Bronchial epithelial cell (primary cell): ENCODE measurements around the gene SUN1. TPM values are rescaled to one million over a fixed set of nuclear protein-coding genes. Genes with fewer than 3 reads are reported as not detected.

Experiments
- DNase-seq: peaks from one replicate; pipeline ENCODE4 v3.0.0-alpha.2; 2010; ENCODE audit warnings: low read depth
- FAIRE-seq: peaks from 2 replicates; lab custom pipeline; 2011; peaks lifted over from hg19 to GRCh38; lab: Jason Lieb, UNC
- H3K27me3 ChIP-seq: 2 replicates; pipeline ENCODE4 v1.5.1; 2011; ENCODE audit warnings: low read length; ENCODE audit not compliant: control insufficient read depth, insufficient read depth
- H3K36me3 ChIP-seq: 2 replicates; pipeline ENCODE4 v1.5.1; 2011; ENCODE audit warnings: low read length; ENCODE audit not compliant: control insufficient read depth, insufficient read depth
- H3K4me3 ChIP-seq: 2 replicates; pipeline ENCODE4 v1.5.1; 2011; ENCODE audit warnings: mild to moderate bottlenecking, low read depth, low read length, control low read depth
- total RNA-seq: library from RNA; depleted of rRNA; stranded (reverse); fragments of >200 nt; gene quantifications from 2 replicates; pipeline ENCODE4 v1.2.1, GENCODE V29; 2014
- TF ChIP-seq, protein P1 (sequence below): IDR thresholded peaks from 2 replicates; pipeline ENCODE4 v1.5.1; 2011; ENCODE audit warnings: mild to moderate bottlenecking, moderate library complexity, low read length, control low read depth, inconsistent platforms; ENCODE audit not compliant: insufficient read depth, severe bottlenecking

SUN1 gene
- total RNA-seq, 1 donor from 2014 or later, result 176 TPM

DNA sequence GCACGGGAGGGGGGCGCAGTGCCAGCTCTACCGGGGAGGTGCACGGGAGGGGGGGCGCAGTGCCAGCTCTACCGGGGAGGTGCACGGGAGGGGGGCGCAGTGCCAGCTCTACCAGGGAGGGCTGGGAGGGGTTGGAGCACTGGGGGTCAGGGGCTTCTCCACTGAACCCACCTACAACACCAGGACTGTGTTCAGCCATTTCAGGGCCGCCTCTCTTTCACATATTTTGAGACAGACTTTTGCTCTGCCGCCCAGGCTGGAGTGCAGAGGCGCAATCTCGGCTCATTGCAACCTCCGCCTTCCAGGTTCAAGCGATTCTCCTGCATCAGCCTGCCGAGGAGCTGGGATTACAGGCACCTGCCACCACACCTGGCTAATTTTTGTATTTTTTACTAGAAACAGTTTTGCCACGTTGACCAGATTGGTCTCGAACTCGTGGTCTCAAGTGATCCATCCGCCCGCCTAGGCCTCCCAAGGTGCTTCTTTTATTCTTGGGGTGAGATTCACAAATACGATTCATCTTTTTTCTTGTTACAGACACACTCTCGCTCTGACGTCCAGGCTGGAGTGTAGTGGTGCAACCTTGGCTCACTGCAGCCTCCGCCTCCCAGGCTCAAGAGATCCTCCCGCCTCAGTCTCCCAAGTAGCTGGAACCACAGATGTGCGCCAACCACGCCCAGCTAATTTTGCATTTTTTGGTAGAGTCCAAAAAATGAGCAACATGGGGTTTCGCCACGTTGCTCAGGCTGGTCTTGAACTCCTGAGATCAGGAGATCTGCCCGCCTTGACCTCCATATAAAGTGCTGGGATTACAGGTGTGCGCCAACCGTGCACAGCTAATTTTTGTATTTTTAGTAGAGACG lies 85.2 kb downstream of the SUN1 start:
- DNase-seq (no peak), FAIRE-seq (no peak)

DNA sequence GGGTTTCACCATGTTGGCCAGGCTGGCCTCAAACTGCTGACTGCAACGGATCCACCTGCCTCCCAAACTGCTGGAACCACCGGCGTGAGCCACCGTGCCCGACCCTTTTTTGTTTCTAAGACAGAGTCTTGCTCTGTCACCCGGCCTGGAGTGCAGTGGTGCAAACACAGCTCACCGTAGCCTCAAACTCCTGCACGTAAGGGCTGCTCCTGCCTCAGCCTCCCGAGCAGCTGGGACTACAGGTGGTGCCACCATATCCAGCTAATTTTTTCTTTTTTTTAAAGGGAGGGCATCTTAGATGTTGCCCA lies 85.8 kb downstream of the SUN1 start:
- Histone ChIP-seq H3K27me3 (no peaks in the 10 kb centered on the region), H3K4me3 (no peak overlapping the region), H3K36me3 (no peaks in the 10 kb centered on the region)
- DNase-seq, result no peak
- FAIRE-seq, result no peak
- TF ChIP-seq, protein P1, sequence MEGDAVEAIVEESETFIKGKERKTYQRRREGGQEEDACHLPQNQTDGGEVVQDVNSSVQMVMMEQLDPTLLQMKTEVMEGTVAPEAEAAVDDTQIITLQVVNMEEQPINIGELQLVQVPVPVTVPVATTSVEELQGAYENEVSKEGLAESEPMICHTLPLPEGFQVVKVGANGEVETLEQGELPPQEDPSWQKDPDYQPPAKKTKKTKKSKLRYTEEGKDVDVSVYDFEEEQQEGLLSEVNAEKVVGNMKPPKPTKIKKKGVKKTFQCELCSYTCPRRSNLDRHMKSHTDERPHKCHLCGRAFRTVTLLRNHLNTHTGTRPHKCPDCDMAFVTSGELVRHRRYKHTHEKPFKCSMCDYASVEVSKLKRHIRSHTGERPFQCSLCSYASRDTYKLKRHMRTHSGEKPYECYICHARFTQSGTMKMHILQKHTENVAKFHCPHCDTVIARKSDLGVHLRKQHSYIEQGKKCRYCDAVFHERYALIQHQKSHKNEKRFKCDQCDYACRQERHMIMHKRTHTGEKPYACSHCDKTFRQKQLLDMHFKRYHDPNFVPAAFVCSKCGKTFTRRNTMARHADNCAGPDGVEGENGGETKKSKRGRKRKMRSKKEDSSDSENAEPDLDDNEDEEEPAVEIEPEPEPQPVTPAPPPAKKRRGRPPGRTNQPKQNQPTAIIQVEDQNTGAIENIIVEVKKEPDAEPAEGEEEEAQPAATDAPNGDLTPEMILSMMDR, result no peak

More for the DNA sequence above, 85.2 kb downstream of the SUN1 start:
- Histone ChIP-seq H3K27me3 (no peaks in the 10 kb centered on the region), H3K36me3 (no peaks in the 10 kb centered on the region), H3K4me3 (no peak overlapping the region)
- TF ChIP-seq, protein P1, result no peak

DNA sequence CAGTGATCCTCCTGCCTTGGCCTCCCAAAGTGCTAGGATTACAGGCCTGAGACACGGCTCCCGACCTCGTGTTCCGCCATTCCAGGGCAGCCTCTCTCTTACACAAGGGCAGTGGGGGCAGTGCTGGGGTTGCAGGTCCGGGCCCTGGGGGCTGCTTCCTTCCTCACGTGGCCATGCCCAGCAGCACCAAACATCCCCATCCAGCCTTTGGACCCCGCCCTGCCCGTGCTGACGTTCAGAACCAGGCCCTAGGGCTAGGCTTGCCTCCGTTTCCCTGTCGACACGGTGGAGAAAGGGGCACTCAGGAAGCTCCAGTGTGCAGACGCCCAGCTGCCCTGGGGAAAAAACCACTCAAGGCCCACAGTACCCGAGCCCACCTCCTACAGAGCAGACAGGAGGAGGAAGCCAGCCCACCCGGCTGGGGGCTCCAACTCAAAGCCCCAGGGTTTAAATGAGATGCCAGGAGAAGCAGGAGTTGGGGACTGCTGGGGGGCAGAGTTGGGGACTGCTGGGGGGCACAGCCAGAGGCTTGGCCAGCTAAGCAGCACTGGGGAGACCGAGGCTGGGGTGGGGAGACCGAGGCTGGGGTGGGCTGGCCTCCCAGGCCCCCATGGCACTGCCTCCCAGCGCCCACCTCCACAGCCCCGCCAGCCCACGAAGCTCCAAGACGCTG lies 86.3 kb downstream of the SUN1 start:
- H3K36me3 ChIP-seq, result no peaks in the 10 kb centered on the region
- no peak overlapping the region for H3K4me3 ChIP-seq
- TF ChIP-seq, protein P1, result no peak
- H3K27me3 ChIP-seq, result no peaks in the 10 kb centered on the region
- no peak for FAIRE-seq
- DNase-seq, result no peak

DNA sequence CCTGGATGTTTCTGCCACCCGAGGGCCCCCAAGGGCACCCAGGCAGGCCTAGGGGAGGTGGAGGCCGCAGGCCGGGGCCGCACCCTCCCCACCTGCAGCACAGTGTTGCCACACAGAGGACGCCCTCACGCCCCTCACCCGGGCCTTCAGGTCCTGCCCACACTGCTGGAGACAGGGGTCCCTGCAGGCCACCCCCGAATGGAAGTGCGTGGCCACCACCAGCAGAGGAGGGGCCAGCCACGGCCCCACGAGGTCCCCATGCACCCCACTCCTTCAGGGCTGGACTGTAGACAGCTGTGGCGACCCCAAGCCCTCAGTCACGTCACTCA lies 86.8 kb downstream of the SUN1 start:
- Histone ChIP-seq H3K27me3 (no peaks in the 10 kb centered on the region), H3K4me3 (no peak overlapping the region), H3K36me3 (no peaks in the 10 kb centered on the region)
- TF ChIP-seq, protein P1, result no peak
- no peak for DNase-seq
- FAIRE-seq, result no peak

DNA sequence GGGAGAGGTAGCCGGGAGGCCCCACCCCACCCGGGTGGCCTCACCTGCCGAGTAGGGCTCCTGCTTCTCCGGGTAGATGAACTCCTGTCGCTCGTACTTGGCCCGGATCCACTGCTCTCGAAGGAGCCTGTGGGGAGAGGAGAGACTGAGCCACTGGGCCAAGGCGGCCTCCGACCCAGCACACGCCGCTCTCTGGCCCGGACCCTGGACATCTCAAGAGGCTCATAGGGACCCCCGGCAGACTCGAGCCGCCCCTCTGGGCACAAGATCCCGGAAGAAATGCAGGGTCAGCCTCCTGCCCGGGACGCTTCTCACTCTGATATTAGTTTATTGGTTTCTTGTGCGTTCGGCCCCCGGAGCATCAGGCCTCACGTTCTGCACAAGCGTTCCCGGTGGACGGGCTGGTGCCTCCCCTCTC lies 87.7 kb downstream of the SUN1 start:
- no peak for FAIRE-seq
- no peaks in the 10 kb centered on the region for H3K36me3 ChIP-seq

More for the DNA sequence above, 87.7 kb downstream of the SUN1 start:
- Histone ChIP-seq H3K27me3 (no peaks in the 10 kb centered on the region), H3K4me3 (no peak overlapping the region)
- DNase-seq, result no peak
- TF ChIP-seq, protein P1, result no peak
